Tibial artery (tissue), 4 donors: ENCODE data around the gene PARK7.
A peak's percentile ranks its signal among the peaks of the same experiment; 100 is the strongest.
"Not testable (repeated sequence)": the region's sequence is repeated elsewhere in the genome, so short reads cannot be mapped to it uniquely, and the experiment has no call there.

Experiments
- DNase-seq, 2 donors: peaks; one replicate each; pipeline ENCODE4 v3.0.0-alpha.2; 2019
- H3K27ac ChIP-seq, 2 donors: fragments of 200-600 bp; sonication (generic) in 1 of 2; 1 replicate in 1 of 2; 2 replicates in 1 of 2; pipeline ENCODE4 v1.5.1; 2018 to 2019; ENCODE audit warnings: mild to moderate bottlenecking in 1 of 2
- H3K27me3 ChIP-seq, 2 donors: fragments of 200-600 bp; sonication (generic) in 1 of 2; one replicate each; pipeline versions ENCODE4 v1.5.1 to v1.6.0; 2016 to 2019
- H3K36me3 ChIP-seq, 3 donors: fragments of 200-600 bp; sonication (generic) in 2 of 3; one replicate each; pipeline ENCODE4 v1.5.1; 2016 to 2019; ENCODE audit warnings: mild to moderate bottlenecking in 2 of 3
- H3K4me1 ChIP-seq, 4 donors: fragments of 200-600 bp; sonication (generic) in 2 of 4; 1 replicate in 3 of 4; 2 replicates in 1 of 4; pipeline ENCODE4 v1.5.1; 2016 to 2019
- H3K4me3 ChIP-seq, 2 donors: fragments of 200-600 bp; sonication (generic) in 1 of 2; 1 replicate in 1 of 2; 2 replicates in 1 of 2; pipeline ENCODE4 v1.5.1; 2018 to 2019; ENCODE audit warnings: mild to moderate bottlenecking in 2 of 2
- H3K9me3 ChIP-seq, 3 donors: fragments of 200-600 bp; sonication (generic) in 1 of 3; one replicate each; pipeline ENCODE4 v1.5.1; 2016 to 2019
- intact Hi-C: fragments of 100-400 bp; cut with DNase I; formaldehyde crosslinking; loops from one replicate; pipeline ENCODE4 v1.15.0; 2023; ENCODE audit warnings: low total_unique reads
- TF ChIP-seq, protein P1 (sequence below), 2 experiments: fragments of 200-600 bp in 1 of 2; fragments of 450-650 bp in 1 of 2; IDR thresholded peaks; one replicate each; pipeline ENCODE4 v1.5.1; 2017 to 2019; ENCODE audit warnings: antibody characterized with exemption in 2 of 2, mild to moderate bottlenecking in 1 of 2, moderate library complexity in 1 of 2

Gene PARK7

DNA sequence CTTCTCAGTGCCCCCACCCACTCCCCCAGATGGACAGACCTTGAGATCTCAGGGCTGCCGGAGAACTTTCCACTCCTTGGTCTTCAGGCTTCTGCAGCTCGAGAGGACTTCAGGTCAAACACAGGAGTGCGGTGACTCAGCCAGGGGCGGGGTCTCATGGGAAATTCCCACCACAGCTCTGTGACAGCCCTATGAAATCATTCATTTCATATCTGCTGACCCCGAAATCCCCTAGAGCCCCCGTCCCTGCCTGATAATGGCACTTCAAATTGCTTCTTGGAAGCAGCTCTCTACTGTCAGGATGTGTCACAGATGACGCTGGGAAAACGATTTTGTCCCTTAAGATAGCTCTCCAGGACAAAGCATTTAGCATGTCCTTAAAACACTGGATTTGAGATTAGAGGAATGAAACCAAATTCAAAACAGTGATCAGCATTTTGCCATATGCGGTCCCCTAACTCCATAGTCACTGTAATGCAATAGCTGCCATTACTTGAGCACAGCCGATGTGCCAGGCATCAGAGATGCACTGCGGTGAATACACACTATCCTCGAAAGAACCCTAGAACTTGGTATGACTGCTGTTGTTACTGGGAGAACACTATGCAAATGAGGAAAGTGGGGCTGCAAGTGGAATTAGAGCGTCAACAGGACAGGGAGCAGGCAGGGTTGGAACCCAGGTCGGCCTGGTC is 20.6 kb upstream of the PARK7 start, which contains the start of gene TNFRSF9:
TSS of gene TNFRSF9 (minus strand) at position 95 of the 692 bp plus-strand sequence. CDS start 845 bp downstream, outside the sequence.
- Histone ChIP-seq H3K9me3 (no peaks in the 10 kb centered on the region), H3K27ac (no peak within 1 kb of the TSS), H3K4me3 (no peak within 1 kb of the TSS), H3K27me3 (peaks cover 0 to 16% of the 10 kb centered on the region in 2 donors), H3K4me1 (peaks cover 0 to 19% (median 12%) of the 10 kb centered on the region in 4 donors), H3K36me3 (no peaks in the 10 kb centered on the region)
- no peak for DNase-seq
- intact Hi-C loops = no loop called here
- TF ChIP-seq, protein P1, sequence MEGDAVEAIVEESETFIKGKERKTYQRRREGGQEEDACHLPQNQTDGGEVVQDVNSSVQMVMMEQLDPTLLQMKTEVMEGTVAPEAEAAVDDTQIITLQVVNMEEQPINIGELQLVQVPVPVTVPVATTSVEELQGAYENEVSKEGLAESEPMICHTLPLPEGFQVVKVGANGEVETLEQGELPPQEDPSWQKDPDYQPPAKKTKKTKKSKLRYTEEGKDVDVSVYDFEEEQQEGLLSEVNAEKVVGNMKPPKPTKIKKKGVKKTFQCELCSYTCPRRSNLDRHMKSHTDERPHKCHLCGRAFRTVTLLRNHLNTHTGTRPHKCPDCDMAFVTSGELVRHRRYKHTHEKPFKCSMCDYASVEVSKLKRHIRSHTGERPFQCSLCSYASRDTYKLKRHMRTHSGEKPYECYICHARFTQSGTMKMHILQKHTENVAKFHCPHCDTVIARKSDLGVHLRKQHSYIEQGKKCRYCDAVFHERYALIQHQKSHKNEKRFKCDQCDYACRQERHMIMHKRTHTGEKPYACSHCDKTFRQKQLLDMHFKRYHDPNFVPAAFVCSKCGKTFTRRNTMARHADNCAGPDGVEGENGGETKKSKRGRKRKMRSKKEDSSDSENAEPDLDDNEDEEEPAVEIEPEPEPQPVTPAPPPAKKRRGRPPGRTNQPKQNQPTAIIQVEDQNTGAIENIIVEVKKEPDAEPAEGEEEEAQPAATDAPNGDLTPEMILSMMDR (IDR thresholded peaks at IDR 0.05) = no peak

DNA sequence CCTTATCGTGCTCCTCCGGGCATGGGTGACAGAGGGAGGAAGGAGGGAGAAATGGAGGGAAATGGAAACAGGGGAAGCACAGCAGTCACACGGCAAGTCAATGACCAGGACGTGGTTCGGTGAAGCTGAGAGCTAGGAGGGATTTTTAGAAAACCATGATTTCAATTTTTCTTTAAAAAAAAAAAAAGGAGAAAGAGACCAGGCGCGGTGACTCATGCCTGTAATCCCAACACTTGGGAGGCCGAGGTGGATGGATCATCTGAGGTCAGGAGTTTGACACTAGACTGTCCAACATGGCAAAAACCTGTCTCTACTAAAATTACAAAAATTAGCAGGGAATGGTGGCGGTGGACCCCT is 20.1 kb upstream of the PARK7 start:
- no peak overlapping the region for H3K27ac ChIP-seq
- H3K9me3 ChIP-seq = no peaks in the 10 kb centered on the region
- no peaks in the 10 kb centered on the region for H3K36me3 ChIP-seq
- TF ChIP-seq, protein P1 (IDR thresholded peaks at IDR 0.05) = no peak
- DNase-seq = no peak
- H3K4me1 ChIP-seq = peaks cover 0 to 19% (median 12%) of the 10 kb centered on the region in 4 donors
- peaks cover 0 to 14% of the 10 kb centered on the region in 2 donors for H3K27me3 ChIP-seq
- H3K4me3 ChIP-seq = no peak overlapping the region
- intact Hi-C loops = no loop called here

DNA sequence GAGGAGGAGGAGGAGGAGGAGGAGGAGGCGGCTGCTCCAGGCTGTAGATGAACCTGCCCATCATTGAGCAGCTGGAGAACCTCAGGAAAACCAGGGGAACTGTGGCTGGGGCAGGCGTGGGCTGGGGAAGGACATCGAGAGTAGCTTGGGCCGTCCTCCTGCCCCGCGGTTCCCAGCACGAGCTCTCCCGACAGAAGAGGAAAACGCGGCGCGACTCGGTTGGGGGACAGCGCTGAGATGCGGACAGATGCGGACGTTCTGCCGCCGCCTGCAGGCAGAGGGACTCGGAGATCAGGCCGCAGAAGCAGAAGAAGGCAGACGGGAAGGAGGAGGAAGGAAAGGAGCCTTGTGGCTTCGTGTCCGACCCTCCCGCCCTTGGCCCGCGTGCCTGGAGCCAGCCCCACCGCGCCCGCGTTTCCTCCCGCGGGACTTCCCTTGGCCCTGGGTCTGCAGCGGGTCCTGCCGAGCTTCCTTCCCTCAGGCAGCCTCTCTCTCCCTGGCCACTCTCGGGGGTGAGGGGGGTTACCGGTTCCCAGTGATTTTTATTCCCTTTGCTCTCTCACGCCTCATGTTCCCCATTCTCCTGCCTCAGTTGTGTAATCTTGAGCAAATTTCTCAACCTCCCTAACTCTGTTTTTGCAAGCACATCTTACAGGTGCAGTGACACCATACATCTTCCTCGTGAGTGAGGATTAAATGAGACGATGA is 19.1 kb upstream of the PARK7 start:
- Histone ChIP-seq H3K4me3 (peak overlapping the region; percentile 33 to 48), H3K9me3 (no peaks in the 10 kb centered on the region), H3K4me1 (peaks cover 0 to 19% (median 12%) of the 10 kb centered on the region in 4 donors), H3K27ac (peak overlapping the region; percentile 30 to 61), H3K27me3 (peaks cover 0 to 4% of the 10 kb centered on the region in 2 donors), H3K36me3 (no peaks in the 10 kb centered on the region)
- DNase-seq = peak; percentile 56 to 81
- intact Hi-C loops = no loop called here
- TF ChIP-seq, protein P1 (IDR thresholded peaks at IDR 0.05) = peak; percentile 19 to 35

DNA sequence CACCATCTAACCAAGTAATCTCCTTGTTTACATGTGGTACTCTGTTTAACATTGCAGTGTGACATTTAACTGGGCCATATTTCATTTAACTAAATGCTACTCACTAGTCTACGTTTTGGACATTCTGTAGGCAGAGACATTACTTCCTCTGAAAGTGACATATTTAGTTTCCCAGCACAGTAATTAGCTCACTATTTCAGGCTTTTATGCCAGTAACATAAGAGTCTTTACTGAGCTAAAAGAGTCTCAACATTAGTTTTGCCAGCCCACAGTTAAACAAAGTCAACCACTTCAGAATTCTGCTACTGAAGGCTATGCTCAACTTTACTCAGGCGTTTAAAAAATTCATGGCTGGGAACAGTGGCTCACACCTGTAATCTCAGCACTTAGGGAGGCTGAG is 18.3 kb upstream of the PARK7 start:
- TF ChIP-seq, protein P1 (IDR thresholded peaks at IDR 0.05) = no peak
- intact Hi-C loops = no loop called here
- no peak overlapping the region for H3K4me3 ChIP-seq
- peaks cover 0 to 3% of the 10 kb centered on the region in 2 donors for H3K27me3 ChIP-seq
- no peak overlapping the region for H3K27ac ChIP-seq
- H3K4me1 ChIP-seq = peaks cover 0 to 19% (median 12%) of the 10 kb centered on the region in 4 donors
- H3K36me3 ChIP-seq = no peaks in the 10 kb centered on the region
- no peak for DNase-seq
- no peaks in the 10 kb centered on the region for H3K9me3 ChIP-seq

DNA sequence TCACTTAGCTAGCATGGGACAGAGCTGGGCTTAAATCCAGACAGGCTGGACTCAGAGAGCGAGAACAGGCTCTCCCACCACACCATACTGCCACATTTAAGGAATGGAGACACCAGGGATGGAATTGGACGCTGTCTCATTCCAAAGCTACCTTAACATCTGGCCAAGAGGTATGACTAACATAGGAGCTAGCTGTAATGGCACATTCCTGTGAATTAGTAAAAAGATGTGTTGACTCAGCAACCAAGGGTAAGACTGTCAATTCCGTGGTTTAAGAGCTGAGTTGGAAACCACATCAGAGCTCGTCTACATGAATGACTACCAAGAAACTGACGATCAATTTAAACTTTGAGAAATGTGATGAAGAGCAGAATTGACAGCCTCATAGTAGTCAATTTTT is 12.6 kb upstream of the PARK7 start:
- Histone ChIP-seq H3K27me3 (no peaks in the 10 kb centered on the region), H3K36me3 (no peaks in the 10 kb centered on the region), H3K27ac (no peak overlapping the region), H3K4me3 (no peak overlapping the region), H3K4me1 (peaks cover 0 to 5% (median 4%) of the 10 kb centered on the region in 4 donors), H3K9me3 (no peaks in the 10 kb centered on the region)
- intact Hi-C loops = no loop called here
- TF ChIP-seq, protein P1 (IDR thresholded peaks at IDR 0.05) = no peak
- DNase-seq = no peak

DNA sequence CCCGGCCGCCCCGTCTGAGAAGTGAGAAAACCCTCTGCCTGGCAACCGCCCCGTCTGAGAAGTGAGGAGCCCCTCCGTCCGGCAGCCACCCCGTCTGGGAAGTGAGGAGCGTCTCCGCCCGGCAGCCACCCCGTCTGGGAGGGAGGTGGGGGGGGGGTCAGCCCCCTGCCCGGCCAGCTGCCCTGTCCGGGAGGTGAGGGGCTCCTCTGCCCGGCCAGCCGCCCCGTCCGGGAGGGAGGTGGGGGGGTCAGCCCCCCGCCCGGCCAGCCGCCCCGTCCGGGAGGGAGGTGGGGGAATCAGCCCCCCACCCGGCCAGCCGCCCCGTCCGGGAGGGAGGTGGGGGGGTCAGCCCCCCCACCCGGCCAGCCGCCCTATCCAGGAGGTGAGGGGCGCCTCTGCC is 8.7 kb upstream of the PARK7 start:
- H3K27me3 ChIP-seq, H3K4me3 ChIP-seq, H3K27ac ChIP-seq, H3K36me3 ChIP-seq, intact Hi-C loops, H3K9me3 ChIP-seq, DNase-seq: not testable (repeated sequence)
- H3K4me1 ChIP-seq = peaks cover 0 to 12% (median 4%) of the 10 kb centered on the region in 4 donors
